Activated CD4-positive, alpha-beta T cell treated with anti-CD3 and anti-CD28 coated beads for 48 hours (primary cell): ENCODE results near the gene PPARGC1A.

Experiments used
- DNase-seq: peaks from one replicate; pipeline ENCODE4 v3.0.0-alpha.2; 2020

The PPARGC1A gene, protein sequence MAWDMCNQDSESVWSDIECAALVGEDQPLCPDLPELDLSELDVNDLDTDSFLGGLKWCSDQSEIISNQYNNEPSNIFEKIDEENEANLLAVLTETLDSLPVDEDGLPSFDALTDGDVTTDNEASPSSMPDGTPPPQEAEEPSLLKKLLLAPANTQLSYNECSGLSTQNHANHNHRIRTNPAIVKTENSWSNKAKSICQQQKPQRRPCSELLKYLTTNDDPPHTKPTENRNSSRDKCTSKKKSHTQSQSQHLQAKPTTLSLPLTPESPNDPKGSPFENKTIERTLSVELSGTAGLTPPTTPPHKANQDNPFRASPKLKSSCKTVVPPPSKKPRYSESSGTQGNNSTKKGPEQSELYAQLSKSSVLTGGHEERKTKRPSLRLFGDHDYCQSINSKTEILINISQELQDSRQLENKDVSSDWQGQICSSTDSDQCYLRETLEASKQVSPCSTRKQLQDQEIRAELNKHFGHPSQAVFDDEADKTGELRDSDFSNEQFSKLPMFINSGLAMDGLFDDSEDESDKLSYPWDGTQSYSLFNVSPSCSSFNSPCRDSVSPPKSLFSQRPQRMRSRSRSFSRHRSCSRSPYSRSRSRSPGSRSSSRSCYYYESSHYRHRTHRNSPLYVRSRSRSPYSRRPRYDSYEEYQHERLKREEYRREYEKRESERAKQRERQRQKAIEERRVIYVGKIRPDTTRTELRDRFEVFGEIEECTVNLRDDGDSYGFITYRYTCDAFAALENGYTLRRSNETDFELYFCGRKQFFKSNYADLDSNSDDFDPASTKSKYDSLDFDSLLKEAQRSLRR

DNA sequence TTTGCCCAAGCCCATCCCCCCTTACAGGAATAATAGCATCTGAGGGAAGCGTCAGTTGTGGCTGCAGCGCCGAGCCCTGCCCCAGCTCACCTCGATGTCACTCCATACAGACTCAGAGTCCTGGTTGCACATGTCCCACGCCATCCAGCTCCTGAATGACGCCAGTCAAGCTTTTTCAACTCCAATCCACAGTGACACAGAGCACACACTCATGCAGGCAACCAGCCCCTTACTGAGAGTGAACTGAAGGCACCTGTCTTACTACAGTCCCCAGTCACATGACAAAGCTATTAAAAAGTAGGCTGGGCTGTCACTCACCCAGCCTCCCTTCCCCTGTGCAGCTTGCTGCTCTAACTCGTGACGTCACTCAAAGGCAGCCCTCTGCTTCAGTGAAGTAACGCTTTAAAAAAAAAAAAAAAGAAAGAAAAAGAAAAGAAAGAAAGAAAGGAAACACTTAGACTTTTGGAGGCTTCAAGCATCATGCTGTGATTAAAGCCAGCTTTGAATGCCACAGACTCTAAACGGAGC lies at the start of gene PPARGC1A:
Gene PPARGC1A, minus strand, starts transcription at position 234 of the 528 bp plus-strand sequence. Its CDS starts 90 bp downstream, at position 144.
- no peak for DNase-seq

DNA sequence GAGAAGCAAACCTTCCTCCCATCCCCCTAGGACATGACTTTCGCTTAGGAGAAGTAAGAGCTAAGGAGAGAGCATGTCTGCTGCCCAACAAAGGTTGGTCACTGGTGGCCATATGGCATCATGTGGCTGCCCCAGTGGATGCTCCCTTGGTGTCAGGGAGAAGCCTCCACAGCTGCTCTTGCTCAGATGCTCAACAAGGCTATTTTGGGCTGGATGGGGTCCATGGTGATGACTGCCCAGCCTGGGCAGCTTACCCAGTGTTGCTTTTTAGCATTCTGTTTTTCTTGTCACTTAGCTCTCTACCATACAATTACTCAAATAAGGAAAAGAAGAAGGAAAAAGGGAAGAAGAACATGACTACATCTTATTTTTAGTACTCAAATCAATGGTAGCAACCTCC lies 48.9 kb upstream of the PPARGC1A start:
- DNase-seq: no peak

DNA sequence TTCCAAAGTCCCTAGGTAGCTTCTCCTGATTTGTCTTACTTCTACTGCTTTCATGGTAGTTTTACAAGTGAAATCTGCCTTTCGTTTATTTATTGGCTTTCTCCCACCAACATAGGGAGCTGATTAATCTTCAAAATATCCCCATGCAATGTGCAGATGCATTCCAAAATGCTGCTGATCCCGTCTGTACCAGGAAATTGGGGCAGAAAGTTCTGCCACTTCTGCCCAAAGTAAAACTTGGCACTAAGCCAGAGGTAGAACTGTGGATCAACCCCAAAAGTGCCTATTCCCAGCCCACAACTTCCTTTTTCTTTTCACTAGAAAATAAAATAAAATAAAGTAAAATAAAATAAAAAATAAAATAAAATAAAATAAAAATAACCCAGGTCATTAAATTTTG lies 47.3 kb upstream of the PPARGC1A start:
- DNase-seq: no peak

DNA sequence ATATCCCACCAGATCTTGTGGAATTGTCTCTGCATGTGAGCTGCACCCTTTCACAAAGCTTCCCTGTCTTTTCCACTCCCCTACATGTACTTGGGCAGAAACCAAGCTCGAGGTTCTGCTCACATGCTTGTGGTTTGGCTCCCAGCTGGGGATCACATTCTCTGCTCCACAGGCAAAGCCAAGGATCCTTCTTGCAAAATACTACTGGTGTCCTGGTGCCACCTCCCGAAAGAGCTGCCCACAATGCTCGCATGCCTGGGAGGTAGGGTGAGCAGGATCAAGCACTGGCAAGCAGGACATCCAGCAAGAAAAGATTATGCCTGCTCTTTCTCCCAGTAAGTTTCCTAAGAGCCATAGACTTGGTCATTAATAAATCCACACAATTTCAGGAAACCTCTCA lies 45.1 kb upstream of the PPARGC1A start:
- no peak for DNase-seq

DNA sequence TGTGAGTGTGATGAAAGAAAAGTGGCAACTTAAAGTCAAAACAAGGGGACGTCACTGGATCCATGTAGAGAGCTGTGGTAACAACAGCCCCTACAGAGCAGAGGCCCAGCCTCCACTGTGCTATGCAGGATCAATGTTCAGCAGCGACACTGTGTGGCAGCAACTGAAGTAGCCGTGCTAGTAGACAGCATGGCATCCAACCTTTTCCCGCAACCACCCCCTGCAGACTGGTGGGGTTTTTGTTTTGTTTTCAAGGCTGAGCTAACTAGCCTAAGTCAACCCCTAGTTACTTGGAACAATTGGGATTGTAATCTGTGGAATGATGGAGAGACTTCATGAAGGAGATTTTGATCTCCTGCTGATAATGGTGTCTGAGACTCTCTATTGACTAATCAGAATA lies 44.4 kb upstream of the PPARGC1A start:
- no peak for DNase-seq

DNA sequence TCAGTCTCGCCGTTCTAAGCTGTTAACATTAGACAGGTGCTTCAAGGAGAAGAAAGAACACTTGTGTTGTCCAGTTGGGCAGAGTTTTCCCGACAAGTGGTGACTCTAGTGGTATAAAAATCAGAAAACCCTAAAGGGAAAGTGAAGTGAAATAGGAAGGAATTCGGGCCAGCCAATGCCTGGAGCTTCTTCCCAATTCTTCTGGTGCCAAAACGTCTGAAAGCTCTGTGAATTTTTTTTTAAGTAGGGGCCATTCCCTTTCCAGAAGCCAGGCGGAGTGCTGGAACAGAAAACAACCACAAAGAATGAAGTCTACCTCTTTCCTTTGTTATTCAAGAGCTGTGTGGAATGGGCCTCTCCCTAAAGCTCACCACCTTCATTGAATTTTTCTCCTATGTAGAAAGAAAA lies 43.1 kb upstream of the PPARGC1A start:
- no peak for DNase-seq

DNA sequence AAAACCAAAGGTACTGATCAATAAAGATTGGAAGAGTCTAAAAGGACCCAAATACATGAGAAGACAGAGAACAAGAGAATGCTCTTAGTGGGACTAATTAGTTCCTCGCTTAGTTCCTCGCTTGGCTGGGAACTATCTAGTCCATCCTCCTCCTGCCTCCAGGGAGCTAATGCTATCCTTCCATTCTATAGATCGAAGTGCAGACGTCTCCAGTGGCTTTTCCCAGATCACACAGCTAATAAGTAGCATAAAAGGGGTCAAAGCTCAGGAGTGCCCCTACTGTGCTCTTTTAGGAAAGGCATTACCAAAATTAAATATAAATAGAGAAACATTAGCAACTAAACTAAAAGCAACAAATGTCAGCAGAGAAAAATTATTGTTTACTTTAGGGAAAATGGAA lies 42.3 kb upstream of the PPARGC1A start:
- DNase-seq: no peak

DNA sequence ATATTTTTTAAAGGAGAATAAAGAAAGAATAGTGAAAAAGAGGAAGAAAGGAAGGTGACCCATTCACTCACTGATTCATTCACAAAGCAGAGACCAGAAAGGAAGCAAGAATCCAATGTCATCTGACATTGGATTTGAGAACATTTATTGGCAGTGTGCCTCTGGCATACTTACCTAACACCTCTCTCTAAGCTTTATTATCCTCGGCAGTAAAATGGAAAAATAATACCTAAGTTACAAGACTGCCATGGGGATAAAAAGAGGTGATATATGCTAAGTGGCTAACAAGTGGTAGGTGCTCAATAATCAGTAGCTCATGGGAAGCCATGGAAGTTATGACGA lies 41.6 kb upstream of the PPARGC1A start:
- DNase-seq: no peak

DNA sequence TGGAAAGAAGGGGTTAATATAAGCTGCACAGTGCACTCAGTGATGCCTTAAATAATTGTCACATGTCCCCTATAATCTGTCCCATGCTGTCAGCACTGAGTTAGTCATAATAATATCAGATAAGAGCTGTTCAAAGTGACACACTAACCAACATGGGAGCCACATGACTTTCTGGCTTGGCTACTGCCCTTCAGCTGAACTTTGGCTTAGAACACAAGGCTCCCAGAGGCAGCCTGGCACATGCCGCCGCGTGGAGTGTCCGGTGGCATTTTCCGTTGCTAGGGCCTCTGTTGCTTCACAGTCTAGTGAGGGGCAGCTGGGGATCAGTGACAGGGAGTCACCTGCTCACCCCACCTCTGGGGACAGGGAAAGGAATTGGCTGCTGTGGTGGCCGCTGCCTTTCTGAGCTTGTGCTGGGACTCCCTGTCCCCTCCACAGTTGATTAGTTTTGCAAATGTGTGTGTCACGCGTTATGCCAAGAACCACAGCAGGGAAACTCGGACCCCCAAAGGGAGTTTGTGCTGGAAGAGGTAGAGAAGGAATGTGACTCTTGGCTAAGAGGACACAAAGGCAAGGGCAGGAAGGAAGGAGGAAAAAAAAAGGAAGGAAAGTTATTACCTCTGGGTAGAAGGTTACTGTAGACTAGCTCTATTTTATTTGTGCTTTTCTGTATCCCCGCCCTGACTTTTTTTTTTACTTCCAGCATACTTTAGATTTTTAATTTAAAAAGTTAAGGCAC lies 41.1 kb upstream of the PPARGC1A start:
- no peak for DNase-seq

DNA sequence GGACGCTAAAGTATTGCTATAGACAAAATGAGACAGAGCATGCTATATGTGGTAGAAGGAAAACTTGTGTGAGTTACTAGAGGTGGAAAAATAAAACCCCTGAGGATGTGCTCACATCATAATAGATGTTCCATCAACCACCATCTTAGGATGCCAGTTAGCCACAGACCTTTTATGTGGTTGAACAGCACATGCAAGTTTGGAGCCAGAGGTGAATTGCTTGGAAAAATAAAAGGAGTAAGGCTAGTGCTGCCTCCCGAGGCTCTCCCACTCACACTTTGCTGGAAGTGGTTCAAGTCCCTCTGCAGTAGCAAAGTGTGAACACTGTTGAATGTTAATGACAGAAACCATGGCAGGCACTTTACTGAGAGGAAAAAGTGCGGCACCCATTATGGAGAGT lies 39.4 kb upstream of the PPARGC1A start:
- DNase-seq: no peak

DNA sequence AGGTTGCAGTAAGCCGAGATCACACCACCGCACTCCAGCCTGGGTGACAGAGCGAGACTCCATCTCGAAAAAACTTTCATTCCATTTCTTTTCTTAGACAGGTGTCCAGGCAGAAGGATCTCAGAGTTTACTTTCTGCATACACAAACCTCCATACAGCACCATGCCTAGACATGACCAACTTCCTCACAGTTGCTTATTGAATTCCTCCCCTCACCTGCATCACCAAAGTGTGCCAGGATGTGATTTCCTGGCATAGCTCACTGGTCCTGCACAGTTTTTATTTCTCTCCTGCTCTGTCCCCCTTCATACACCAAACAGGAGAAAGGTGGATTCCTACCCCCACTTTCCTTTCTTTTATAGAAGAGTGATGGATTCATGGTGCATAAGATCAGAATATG lies 34.7 kb upstream of the PPARGC1A start:
- no peak for DNase-seq

DNA sequence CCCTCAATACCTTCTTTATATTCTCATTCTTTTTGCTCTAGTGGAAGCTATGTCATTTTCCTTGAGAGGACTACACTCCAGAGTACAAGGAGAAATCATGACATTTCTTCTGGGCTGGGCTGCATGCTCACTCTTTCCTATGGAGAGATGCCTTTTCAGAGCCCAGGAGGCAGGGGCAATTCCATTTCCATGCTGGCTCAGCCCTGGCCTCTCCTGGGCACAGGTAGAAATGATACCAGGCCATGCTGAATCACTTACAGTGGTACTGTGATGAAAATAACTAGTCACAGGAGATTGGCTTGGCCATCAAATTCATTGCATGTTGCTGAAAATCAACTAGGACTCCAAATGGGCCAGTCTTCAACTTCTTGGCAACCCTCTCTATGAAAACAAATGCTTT lies 34.0 kb upstream of the PPARGC1A start:
- no peak for DNase-seq

DNA sequence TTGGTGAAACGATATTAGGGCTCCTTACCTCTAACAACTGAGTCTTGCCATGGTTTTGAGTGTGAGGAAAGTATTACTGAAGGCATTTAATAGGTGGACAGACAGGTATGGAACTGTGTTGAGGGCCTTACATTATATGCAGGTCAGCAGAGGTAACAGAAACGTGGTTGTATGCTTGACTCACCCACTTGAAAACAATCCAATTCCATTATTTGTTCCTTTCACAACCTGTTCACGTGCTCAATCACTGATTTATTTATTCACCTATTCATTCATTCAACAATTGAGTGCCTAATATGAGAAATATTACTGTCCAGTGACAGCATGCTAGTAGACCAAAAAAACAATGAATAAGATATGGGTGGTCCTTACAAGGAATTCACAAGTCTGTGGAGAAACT lies 33.3 kb upstream of the PPARGC1A start:
- no peak for DNase-seq

DNA sequence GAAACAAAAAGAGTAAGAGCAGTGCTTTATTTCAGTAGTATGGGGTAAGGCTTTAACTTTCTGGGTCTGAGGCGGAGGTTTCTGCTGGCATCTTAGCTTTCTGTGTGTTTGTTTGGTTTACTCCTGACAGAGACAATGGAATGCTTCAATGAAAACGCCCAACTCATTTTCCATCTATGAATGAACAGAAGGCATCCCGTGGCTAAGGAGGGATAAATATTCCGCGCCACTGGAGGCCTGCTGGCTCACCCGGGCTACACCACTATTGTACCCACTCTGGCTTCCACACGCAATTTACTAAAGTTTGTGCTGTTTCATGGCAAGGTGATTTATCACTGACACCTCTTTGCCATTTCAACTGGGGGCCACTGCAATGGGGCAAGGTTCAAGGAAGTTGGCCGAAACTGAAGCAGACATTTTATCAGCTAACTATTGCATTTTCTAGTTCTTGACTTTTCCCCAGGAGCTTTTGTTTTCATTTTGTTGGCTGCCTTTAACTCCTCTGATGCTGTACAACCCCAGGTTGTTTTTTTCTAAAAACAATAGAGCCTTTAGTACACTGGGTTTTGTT lies 32.8 kb upstream of the PPARGC1A start:
- no peak for DNase-seq

DNA sequence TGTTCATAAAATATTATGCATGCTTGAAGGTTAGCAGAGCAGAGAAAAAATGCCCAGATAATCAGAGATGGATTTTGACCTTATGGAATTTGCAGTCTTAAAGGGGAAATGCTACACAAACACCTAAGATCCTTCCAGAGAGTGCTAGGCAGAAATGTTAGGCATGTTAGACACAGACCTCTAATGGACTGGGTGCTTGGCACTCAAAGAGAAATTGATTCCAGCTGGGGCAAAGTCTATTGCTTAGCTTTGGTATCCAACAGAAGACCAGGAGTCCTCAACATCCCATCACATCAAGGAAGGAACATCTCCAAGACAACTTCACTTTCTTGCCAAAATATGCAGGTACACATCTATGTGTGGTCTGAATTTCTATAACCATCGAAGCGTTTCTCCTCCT lies 32.2 kb upstream of the PPARGC1A start:
- DNase-seq: no peak

DNA sequence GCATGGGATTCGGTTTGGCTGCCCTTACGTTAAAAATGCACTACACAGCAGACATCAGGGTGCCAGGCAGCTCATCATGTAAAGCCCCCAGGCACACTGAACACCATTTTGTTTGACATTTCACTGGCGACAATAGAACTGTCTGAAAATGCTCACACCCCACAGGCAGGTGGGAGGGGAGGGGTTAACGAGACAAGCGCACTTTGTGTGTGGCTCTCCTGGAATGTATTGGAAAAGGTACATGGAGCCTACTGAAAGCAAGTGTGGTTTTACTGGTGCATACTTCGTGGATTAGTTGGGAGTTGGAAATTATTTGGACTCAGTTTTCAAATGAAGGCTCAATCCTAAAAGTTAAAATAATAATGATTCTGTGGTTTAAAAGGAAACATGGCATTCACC lies 31.6 kb upstream of the PPARGC1A start:
- no peak for DNase-seq

DNA sequence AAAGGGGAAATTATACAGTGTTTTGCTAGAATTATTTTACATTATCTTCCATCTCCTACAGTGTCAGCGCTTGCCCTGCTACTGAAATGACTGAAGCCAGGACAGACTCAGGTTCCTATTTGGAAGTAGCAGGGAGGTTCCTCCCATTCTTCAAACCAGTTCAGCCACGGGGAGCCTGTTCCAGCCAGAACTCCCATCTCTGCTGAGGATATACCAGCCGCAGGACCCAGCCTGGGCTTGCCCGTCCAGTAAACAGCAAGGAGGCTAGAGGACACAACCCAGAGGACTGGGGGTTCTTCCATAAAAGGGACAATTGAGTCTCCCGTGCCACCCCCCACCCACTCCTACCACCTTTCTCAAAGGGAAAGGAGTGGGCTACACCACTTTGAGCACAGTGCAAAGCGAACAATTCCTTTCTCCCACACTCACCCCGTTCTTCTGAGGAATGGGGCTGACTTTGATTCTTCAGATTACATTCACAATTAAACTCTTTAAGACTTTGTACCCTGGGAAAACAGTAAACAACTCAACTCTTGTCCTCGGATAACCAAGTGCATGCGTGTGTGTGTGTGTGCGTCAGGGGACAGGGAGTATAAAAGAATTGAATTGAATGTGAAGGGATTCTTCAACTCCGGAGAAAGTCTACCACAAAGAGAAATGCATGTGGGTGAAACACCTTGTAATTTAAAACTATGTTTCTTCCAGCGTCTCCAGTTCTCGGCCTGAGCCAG lies 31.0 kb upstream of the PPARGC1A start:
- DNase-seq: no peak

DNA sequence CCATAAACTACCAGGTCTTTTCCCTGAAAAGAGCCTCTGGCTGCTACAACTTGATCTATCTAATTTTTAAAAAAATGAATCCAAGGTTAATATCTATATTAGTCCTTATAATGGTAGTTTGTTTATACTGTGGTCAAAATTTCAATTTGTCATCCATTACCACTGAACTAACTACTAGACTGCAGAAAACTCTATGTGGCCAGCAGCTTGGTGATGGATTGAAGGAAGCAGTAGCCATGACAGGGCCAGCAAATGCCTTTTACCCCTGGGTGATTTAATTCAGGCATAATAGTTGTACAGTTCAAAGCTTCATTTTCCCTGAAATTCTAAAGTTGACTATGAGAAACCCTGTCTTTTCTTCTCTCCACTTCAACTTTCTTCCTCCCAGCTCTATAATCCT lies 30.4 kb upstream of the PPARGC1A start:
- no peak for DNase-seq

DNA sequence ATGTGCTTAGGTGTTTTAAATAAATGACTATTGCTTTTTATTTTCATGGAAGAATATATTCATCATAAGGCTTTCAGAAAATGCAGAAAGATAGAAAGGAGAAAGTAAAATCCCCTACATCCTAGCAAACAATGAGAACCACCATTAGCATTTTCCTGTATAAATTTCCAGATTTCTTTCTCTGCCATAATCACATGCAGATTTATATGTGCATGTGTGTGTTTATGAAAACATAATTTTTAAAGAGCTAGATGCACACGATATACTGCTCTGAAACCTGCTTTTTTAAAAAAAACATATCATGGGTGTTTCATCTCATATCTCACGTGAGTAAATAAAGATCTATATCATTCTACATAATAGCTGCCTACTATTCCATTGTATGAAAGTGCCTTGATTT lies 26.4 kb upstream of the PPARGC1A start:
- DNase-seq: no peak

DNA sequence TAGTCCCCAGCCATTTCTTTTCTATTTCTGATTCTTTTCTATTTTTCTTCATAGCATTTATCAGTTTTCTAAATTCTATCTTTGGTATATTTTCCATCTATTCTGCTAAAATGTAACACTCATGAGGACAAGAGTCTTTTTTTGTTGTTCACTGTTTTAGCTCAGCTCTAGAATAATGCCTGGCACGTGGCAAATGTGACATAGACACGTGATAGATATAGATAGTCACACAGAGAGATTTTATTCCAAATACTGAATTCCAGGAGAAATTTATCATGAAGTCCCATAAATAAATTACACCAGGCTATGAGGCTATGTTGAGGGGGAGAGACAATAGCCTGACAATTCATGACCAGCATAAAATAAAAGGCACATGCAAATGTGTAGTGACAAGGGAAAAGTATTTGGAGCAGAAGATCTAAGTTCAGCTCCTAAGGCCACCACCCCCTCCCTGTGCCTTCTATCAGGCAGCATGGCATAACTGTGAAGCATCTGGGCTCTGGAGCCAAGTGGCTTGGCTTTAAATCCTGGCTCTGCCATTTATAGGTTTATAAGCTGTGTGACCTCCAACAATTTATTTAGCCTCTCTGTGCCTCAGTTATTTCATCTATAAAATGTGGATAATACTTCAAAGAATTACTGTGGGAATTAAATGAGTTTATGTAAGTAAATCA lies 25.7 kb upstream of the PPARGC1A start:
- DNase-seq: no peak

DNA sequence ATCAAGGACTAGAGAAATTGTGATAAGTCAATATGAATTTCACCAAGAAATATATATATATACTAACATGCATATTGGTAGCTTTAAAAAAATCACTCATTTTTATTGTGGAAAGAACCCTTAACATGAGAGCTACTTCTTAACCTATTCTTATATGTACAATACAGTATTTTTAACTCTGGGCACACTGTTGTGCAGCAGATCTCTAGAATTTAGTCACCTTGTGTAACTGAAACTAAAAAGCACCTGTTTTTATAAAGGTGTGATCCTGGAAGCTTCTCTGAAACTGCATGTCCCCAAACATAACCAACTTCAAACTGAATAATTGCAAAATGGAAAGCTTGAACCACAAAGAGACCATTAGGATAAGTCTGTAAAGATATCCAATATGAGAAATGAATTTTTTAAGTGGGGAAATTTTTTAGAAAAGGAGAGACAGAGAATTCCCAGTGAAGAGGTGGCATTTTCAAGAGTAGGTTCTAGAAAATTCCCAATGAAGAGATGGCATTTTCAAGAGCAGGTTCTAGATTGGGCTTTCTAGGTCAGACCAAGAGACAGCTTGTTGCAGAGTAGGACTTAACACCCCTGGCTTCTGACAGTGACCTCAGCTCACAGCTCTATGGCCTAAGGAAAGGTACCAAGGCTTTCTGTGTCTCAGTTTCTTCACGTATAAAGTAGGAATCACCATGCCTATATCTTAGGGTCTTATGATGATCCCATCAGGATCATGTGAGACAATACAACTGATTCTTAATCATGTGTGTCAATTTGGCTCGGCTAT lies 22.0 kb upstream of the PPARGC1A start:
- DNase-seq: no peak
